ENCODE measurements around the gene ZNF775.
A peak's percentile ranks its signal among the peaks of the same experiment; 100 is the strongest.

The ZNF775 gene

GRCh38 chr7:150402671-150403321 lies 23.7 kb downstream of the ZNF775 start:
- DNase-seq: no peak

- no peak for DNase-seq
Measured at GRCh38 chr7:150403376-150404171, 24.4 kb downstream of the ZNF775 start.

- no peak for DNase-seq
Measured at GRCh38 chr7:150404172-150404804, 25.2 kb downstream of the ZNF775 start.

GRCh38 chr7:150404805-150405583 lies 25.9 kb downstream of the ZNF775 start:
- DNase-seq: peak; percentile 75

GRCh38 chr7:150405584-150406311 lies 26.6 kb downstream of the ZNF775 start:
- DNase-seq: no peak

GRCh38 chr7:150406312-150406566 lies 27.1 kb downstream of the ZNF775 start:
- DNase-seq: no peak

GRCh38 chr7:150406567-150407421 lies 27.7 kb downstream of the ZNF775 start:
- no peak for DNase-seq

- DNase-seq: no peak
Measured at GRCh38 chr7:150407588-150408392, 28.7 kb downstream of the ZNF775 start.

GRCh38 chr7:150408393-150409299 lies 29.5 kb downstream of the ZNF775 start:
- DNase-seq: no peak

GRCh38 chr7:150409300-150410030 lies 30.3 kb downstream of the ZNF775 start:
- DNase-seq: no peak

- DNase-seq: no peak
Measured at GRCh38 chr7:150410131-150410530, 31.0 kb downstream of the ZNF775 start.

GRCh38 chr7:150410680-150411346 lies 31.7 kb downstream of the ZNF775 start:
- no peak for DNase-seq

- no peak for DNase-seq
Measured at GRCh38 chr7:150411606-150412005, 32.5 kb downstream of the ZNF775 start.

- no peak for DNase-seq
Measured at GRCh38 chr7:150412016-150412415, 32.9 kb downstream of the ZNF775 start.

- DNase-seq: no peak
Measured at GRCh38 chr7:150412518-150413488, 33.7 kb downstream of the ZNF775 start.

GRCh38 chr7:150413640-150414081 lies 34.5 kb downstream of the ZNF775 start:
- DNase-seq: no peak

Measured in amniotic stem cell (primary cell).